Stimulated activated CD4-positive, alpha-beta T cell treated with anti-CD3 and anti-CD28 coated beads, Interleukin-15, amount 100 ng/mL, for 1 hour (primary cell): ENCODE measurements around the gene HIVEP1.

Experiments
- DNase-seq, 2 donors: peaks; one replicate each; pipeline ENCODE4 v3.0.0-alpha.2; 2020; ENCODE audit warnings: low read depth in 1 of 2, low spot score in 1 of 2

The HIVEP1 gene

DNA sequence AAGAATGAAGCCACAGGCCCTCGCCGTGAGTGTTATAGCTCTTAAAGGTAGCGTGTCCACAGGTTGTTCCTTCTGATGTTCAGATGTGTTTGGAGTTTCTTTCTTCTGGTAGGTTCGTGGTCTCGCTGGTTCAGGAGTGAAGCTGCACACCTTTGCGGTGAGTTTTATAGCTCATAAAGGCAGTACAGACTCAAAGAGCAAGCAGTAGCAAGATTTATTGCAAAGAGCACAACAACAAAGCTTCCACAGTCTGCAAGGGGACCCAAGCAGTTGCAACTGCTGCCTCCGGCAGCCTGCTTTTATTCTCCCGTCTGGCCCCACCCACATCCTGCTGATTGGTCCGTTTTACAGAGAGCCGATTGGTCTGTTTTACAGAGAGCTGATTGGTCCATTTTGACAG, 5.2 kb downstream of the HIVEP1 start:
- DNase-seq, result no peak

DNA sequence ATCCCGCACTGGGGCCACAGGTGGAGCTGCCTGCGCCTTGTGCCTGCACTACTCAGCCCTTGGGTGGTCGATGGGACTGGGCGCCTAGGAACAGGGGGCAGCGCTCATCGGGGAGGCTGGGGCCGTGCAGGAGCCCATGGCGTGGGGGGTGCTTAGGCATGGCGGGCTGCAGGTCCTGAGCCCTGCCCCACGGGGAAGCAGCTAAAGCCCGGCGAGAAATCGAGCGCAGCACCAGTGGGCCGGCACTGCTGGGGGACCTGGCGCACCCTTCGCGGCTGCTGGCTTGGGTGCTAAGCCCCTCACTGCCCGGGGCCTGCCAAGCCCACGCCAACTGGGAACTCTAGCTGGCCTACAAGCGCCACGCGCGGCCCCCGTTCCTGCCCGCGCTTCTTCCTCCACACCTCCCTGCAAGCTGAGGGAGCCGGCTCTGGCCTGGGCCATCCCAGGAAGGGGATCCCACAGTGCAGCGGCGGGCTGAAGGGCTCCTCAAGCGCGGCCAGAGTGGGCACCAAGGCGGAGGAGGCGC, 5.8 kb downstream of the HIVEP1 start:
- no peak for DNase-seq

DNA sequence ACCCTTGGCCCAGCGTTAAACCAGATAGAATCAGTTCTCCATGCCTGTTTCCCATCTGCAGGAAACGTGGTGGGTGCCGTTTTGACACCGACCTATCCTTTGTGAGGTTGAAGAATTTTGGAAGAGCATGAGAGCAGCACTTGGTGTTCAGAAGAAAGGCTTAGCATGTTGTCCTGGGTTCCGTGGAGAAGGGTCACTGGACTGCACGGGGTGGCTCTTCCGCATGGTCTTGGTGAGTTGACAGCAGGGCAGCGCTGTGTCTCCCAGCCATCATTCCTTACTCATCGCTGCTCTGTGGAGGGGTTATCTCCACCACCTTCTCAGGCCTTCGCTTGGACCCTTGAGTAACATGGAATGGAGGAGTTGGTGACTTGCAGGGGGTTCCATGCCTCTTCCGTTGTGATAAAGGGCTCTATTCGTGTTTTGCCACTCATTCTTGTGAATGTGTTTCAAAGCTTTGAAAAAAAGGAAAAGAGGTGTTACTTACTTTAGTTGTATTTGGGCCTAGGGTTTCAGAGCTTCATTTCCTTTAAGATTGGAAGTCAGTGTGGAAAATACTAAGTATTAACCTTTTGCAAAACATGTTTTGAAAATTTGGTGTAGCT, 8.2 kb downstream of the HIVEP1 start:
- DNase-seq, result no peak

DNA sequence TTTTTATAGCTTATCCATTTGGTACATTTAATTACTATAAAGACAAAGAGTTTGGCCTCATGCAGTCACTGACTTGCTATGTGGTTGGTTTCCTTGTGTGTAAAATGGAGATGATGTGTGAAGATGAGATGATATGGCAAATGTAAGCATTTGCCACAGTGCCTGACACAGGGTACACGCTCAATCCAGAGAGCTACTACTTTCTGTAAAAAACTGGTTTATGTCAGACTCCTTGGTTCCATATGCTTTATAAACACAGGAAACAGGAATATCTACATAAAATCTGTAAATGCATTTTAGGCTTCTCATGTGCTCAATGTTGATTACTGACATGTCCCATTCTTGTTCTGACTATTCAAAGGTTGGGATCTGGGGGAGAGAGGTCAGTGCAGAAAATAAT, 10.4 kb downstream of the HIVEP1 start:
- no peak for DNase-seq

DNA sequence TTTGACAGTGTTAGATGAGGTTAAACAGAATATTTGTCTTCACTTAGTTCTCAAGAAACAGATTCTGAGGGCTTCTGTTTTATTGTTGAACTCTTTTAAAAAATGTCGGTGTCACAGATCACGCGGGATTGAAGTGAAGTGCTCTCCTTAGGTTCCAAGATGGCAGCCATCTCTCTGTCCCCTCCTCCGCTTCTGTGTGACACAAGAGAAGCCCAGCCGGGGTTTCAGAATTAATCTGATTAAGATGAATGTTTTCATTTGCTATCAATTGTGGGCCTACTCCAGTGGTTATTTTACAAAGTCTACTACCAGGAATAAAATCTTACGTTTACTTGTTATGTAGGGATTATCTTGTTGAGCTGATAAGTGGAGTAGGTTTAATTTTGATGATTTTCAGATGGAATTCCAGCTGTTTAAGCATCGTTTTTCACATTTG, 10.9 kb downstream of the HIVEP1 start:
- DNase-seq, result no peak

DNA sequence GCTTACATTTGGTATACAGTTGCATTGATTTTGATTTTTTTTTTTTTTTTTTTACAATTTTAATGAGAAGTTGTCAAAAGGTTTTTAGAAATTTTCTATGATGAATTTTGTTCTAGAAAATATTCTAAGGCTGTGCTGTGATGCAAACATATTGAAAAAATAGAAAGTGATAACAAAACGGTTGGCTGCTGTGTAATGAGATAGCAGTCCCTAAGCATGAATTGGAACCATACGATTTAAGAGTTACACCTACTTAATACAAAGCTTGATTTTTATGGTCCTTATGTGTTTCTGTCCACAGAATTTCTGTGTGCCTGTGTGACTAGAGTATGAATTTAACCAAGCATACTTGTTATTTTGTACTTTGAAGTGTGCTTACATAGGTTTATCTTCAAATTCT, 12.1 kb downstream of the HIVEP1 start:
- no peak for DNase-seq

DNA sequence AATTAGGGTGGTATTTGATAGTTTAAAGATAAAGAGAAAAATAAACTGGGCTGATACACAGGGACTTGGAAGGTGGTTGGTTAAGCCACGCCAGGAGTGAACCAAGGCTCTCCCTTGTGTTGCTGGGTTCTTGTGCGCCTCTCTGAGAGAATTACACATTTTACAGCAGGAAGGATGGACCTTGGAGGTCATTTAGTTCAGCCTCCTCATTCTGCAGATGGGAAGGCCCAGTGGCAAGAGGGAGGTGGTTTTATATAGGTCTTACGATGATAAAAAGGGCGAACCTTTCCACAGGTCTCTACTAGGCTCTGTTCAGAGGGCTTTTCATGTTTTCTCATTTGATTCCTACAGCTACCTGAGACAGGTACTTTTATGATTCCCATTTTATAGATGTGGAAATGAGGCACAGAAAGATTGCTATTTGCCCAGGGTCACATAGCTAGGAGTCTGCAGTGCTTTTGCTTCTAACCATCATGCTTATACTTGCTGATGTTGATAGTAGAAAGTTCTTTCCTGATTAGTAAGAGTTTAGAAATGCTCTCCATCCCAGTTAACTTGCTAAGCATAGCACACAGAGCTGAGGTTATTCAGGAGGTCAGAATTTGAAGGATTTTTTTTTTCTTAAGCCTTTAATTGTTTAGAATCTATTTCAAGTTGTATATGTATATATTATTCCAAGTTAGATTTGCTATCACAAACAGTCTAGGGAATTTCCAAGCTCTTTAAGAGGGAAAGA, 12.8 kb downstream of the HIVEP1 start:
- DNase-seq, result no peak

DNA sequence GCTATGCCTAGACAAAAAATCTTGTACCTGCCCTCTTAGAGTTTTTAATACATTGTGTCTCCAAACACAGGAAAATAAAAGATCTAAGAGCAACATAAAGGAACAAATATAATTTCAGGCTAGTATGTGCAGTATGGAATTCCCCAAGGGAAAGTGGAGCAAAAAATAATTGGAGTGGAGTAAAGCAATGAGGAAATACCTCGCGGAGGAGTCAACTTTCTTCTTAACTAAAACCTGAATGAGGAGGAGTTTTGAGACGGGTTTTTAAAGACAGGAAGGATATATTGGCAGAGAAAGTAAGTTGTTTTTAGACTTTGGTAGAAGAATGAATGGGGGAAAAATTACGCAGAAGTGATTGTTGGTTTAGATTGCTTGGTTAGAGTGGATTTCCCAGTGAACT, 14.0 kb downstream of the HIVEP1 start:
- DNase-seq, result no peak

DNA sequence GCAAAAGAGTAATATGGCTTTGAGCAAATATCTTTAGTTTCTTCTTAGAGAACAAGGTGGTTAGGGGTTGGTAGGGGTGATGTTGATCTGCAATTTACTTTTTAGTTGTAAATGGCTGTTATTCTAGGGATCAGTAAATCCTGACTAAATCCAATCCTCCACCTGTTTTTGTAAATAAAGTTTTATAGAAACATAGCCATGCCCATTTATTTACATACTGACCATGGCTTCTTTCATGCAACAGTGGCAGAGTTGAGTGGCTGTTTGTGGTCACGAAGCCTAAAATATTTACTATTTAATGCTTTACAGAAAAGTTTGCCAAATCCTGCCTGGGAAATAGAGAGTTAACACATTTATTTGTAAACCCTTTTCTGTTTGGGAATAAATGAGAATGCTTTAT, 14.7 kb downstream of the HIVEP1 start:
- no peak for DNase-seq

DNA sequence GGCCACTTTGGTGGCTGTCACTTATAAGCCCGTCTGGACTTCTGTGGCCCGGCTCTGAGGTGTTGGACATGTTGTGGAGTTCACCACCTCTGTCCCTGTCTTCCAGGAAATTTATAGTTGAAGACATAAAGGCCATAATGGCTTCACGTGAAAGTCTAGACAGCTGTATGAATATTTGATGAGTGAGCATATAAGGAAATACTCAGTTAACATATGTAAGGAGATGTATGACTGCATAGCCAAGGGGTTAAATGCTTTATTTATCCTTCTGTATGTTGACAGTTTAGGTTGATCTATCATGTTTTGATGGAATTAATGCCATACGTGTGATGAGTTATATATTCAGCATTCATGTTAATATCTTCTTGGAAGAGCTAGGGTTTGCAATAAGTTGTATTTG, 16.1 kb downstream of the HIVEP1 start:
- no peak for DNase-seq

DNA sequence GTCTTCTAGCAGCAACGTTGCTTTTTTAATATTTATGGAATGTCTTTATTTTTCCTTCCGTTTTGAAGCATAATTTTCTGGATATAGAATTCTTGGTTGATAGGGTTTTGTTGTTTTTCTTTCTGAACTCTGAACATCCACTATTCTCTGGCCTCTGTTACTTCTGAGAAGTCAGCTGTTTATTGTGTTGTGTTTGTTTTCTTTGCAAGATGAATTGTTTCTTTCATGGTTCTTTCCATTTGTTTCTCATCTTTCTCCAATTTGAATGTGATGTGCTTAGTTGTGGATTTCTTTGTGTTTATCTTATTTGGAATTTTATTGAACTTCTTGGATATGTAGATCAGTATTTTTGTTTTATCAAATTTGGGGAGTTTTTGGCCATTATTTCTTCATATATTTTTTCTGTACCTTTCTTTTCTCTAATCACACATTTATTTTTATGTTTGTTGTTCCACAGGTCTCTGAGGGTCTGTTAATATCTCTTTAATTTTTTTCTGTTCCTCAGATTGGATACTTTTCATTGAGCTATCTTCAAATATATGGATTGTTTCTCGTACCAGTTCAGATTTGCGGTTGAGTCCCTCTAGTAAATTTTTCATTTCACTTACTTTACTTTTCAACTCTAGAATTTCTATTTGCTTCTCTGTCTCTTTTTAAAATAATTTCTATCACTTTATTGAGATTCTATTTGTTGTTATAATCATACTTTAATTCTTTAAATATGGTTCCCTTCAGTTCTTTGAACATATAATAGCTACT, 18.0 kb downstream of the HIVEP1 start:
- DNase-seq, result no peak

DNA sequence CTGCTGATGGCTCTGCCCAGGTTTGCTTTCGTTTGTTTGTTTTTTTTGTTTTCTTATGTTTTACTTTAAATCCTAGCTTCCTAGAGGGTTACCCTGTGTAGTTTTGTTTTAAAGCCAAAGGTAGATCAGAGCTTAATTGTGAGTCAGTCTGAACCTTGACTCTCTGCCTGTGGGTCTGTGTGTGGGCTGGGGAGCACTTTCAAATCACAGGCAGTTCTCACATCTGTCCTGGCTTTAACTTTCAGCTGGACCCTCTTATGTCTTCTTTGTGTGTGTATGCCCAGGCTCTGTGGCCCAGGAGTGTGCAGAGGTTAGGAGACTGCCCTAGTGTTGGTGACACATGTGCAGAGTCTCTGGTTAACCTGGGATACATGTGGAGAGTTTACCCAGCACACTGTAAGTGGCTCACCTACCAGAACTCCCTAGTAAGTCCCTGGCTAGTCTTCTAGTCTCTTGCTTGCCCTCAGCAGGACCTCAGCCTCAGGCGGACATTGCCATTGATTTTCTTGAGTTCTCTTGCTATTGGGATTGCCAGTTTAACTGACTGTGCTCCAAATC, 19.0 kb downstream of the HIVEP1 start:
- DNase-seq, result no peak

DNA sequence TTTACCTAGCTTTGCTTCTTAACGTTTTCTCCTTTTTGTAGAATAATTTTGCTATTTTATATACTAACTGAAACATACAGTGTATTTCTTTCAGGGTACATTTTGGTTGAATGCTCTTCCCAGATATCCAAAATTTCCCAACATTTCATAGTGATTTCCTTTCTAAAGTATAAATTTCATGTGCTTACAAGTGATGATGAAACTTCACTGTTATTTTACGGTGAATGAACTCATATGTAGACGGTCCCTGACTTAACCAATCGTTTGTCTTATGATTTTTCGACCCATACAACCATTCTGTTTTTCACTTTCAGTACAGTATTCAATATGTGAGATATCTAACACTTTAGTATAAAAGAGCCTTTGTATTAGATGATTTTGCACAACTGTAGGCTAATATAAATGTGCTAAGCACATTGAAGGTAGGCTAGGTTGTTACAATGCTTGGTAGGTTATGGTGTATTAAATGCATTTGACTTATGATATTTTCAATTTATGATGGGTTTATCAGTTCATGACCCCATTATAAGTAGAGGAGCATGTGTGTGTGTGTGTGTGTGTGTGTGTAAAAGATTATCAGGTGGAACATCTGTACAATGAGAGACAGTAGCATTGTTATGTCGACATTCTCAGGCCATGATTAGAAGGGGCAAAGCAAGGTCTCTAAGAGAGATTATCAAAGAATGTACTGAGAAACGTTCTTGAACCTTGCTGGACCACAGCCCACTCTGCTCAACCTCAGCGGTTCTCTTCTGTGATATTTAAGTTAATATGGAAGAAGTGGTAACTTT, 20.9 kb downstream of the HIVEP1 start:
- no peak for DNase-seq

DNA sequence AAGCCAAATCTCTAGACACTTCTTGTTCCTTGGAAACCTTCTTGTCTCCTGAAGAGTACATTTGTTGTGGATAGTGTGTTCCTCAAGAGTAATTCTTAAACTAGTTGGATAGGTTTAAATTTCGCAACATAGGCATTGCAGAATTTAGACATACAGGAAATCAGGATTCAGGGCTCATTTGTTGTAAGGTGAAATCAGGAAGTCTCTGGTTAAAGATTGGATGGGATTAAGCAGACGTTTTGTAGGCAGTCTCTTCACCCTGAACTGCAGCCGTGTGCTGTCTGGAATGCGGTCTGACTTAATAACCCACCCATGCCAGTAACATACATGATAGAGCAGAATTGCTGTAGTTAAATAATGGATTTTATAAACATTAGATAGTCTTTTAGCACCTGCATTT, 21.7 kb downstream of the HIVEP1 start:
- no peak for DNase-seq

DNA sequence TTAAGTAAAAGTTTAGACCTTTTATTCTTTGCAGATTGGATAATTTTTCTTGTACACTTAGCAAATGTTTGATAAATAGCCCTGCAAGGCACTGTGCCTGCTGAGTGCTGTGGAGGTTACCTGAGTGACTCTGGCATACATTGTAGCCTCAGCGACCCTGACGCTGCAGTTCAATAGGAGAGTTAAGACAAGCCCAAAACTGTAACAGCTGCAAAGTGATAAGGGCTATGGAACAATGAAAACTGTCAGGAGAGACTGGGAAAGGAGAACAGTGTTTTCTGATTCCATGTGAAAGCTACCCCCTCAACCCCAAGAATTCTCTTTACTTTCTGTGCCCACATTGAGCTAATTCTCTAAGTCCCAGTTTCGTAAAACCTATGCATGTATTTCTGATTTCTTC, 22.2 kb downstream of the HIVEP1 start:
- DNase-seq, result no peak

DNA sequence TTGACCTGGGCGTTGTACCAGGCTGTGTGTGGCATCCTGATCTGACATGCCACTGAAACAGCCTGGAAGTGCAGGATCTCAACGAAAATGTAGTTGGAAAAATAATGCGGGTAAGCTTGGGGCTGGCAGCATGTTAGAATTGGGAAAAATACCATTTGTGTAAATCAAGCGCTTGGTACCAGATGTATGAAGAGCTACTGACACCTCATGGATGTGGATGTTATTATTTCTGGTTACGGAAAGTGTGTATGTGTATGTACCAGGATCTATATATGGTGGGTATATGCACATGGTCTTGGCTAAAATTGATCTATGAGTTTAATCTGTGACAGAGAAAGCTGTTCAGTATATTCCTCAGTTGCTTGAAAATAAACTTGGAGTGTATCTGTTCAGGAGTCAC, 22.7 kb downstream of the HIVEP1 start:
- no peak for DNase-seq

DNA sequence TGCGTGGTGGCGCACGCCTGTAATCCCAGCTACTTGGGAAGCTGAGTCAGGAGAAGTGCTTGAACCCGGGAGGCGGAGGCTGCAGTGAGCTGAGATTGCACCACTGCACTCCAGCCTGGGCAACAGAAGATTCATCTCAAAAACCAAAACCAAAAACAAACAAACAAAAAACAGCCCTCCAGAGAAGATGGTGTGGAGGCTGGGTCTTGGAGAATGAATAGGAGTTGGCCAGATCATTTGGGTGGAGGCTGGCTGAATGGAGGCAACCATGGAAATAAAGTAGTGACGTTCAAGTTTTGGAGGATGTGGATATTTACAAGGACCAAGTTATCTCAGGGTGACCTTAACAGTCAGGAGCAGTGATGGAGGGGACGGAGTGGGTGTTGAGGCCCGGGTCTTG, 24.7 kb downstream of the HIVEP1 start:
- no peak for DNase-seq

DNA sequence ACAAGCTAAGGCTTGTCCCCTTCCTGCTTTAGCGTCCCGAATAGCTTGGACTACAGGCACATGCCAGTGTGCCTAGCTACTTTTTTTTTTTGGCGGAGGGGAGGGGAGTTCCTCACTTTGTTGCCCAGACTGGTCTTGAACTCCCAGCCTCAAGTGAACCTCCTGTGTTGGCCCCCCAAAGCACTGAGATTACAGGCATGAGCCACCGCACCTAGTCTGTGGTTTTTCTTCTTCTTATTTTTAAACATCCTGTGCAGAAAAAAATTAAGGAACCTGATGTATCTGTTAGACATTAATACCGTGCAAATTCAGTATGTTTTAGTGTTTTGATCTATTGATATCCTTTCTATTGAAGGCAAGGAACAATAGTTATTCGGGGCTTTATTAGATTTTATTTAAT, 25.7 kb downstream of the HIVEP1 start:
- no peak for DNase-seq

DNA sequence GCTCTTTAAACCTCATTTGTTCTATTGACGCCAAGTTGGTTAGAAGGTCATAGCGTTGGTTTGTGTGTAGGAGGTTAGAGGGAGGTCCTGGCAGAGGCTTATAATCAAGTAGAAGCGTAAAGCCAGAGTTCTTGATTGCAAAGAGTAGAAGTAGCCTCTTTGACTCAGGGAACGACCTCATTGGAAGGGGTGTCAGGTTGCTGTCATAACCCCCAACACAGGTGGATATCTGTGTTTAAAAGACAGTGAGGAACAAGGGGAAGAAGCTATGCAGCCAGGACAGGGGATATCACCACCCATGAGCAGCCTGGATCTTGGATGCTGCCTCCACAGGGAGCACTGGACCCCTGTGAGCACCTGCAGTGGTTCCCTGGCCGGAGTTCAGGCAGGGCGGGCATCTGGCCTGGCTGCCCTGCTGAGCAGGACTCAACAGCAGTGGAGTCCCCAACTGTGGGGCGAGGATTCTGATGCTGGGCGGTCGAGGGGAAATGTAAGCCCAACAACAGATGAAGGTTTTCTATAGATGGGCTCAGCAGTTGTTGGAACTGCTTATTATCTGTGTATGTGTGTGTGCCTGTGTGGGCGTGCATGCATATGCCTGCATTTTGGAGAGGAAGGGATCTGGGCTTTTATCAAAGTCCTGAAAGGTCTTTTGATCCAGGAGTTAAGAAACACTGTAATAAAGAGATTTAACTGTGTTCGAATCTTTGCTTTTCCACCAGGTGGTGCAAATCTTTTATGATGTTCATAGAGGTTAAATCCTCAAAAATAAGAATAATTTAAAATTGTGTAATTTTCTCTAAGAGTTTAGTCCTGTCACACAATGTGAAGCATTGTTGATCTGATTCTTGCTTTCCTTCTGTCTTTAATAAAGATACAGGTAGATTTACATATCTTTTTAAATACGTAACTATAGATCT, 27.7 kb downstream of the HIVEP1 start:
- DNase-seq, result no peak

DNA sequence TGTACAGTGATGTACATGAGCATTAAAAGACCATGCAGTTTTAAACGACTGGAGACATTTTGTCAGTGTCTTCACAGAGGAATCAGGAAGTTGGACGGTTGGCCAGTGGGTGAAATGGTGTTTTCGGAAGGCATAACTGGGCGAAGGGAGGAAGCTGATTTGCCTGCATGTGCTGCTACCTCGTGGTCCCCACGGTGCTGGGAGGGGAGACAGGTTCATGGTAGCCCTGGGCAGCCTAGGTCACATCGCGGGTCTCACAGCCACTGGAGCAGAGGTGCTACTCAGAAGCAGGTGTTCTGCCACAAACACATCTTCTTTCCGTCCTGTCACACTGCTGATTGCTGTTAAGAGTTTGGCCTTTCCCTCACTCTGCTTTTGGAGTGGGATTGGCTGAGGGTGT, 35.2 kb downstream of the HIVEP1 start:
- DNase-seq, result no peak
